Kidney epithelial cell (primary cell): Measurements from ENCODE around the gene VIPR2. TPM values are rescaled to one million over a fixed set of nuclear protein-coding genes. Genes with fewer than 3 reads are reported as not detected.

Source experiments
- DNase-seq: peaks from one replicate; pipeline ENCODE4 v3.0.0-alpha.2; 2010; ENCODE audit warnings: low read depth
- H3K27me3 ChIP-seq: 2 replicates; pipeline ENCODE4 v1.6.0; 2011; ENCODE audit warnings: low read length; ENCODE audit not compliant: control insufficient read depth, insufficient read depth
- H3K36me3 ChIP-seq: 2 replicates; pipeline ENCODE4 v1.5.1; 2011; ENCODE audit warnings: low read length; ENCODE audit not compliant: control insufficient read depth, insufficient read depth
- H3K4me3 ChIP-seq: 2 replicates; pipeline ENCODE4 v1.5.1; 2011; ENCODE audit warnings: low read depth, mild to moderate bottlenecking, control low read depth, low read length
- CTCF ChIP-seq: IDR thresholded peaks from 2 replicates; pipeline ENCODE4 v1.5.1; 2011; ENCODE audit warnings: mild to moderate bottlenecking, moderate library complexity, low read length, control low read depth, inconsistent platforms; ENCODE audit not compliant: insufficient read depth, poor library complexity, severe bottlenecking
- total RNA-seq: library from RNA; depleted of rRNA; stranded (reverse); fragments of >200 nt; gene quantifications from 2 replicates; pipeline ENCODE4 v1.2.3, GENCODE V29; 2015

The VIPR2 gene
- total RNA-seq, 1 donor from 2014 or later: not detected

GRCh38 chr7:159119026-159119741 lies 25.5 kb downstream of the VIPR2 start:
- H3K4me3 ChIP-seq: no peak overlapping the region
- H3K27me3 ChIP-seq: peaks cover 12% of the 10 kb centered on the region
- no peaks in the 10 kb centered on the region for H3K36me3 ChIP-seq
- TF ChIP-seq CTCF: no peak
- no peak for DNase-seq

- Histone ChIP-seq H3K4me3 (no peak overlapping the region), H3K27me3 (peaks cover 12% of the 10 kb centered on the region), H3K36me3 (no peaks in the 10 kb centered on the region)
- DNase-seq: no peak
- no peak for TF ChIP-seq CTCF
These were observed 26.0 kb downstream of the VIPR2 start for GRCh38 chr7:159118623-159119022.

GRCh38 chr7:159118197-159118595 lies 26.5 kb downstream of the VIPR2 start:
- no peaks in the 10 kb centered on the region for H3K36me3 ChIP-seq
- DNase-seq: no peak
- H3K4me3 ChIP-seq: no peak overlapping the region
- peaks cover 12% of the 10 kb centered on the region for H3K27me3 ChIP-seq
- TF ChIP-seq CTCF: no peak

GRCh38 chr7:159117366-159118196 lies 27.1 kb downstream of the VIPR2 start:
- H3K36me3 ChIP-seq: no peaks in the 10 kb centered on the region
- DNase-seq: no peak
- H3K27me3 ChIP-seq: peaks cover 14% of the 10 kb centered on the region
- no peak for TF ChIP-seq CTCF
- no peak overlapping the region for H3K4me3 ChIP-seq

- H3K36me3 ChIP-seq: no peaks in the 10 kb centered on the region
- peaks cover 19% of the 10 kb centered on the region for H3K27me3 ChIP-seq
- H3K4me3 ChIP-seq: no peak overlapping the region
- no peak for TF ChIP-seq CTCF
- DNase-seq: no peak
These were observed 27.9 kb downstream of the VIPR2 start for GRCh38 chr7:159116581-159117339.
